Measurements from ENCODE around the gene NEK10.

NEK10 gene

GRCh38 chr3:27349832-27350231, 19.4 kb downstream of the NEK10 start:
- TF ChIP-seq CTCF (conservative IDR thresholded peaks at IDR 0.05; ENCODE audit: low read length): no peak
- no peak overlapping the region for H3K4me3 ChIP-seq (ENCODE audit: low read length)
- no peak for DNase-seq (ENCODE audit: low read depth)

GRCh38 chr3:27345959-27346865, 23.0 kb downstream of the NEK10 start:
- TF ChIP-seq CTCF (conservative IDR thresholded peaks at IDR 0.05; ENCODE audit: low read length): no peak
- DNase-seq (ENCODE audit: low read depth): no peak
- no peak overlapping the region for H3K4me3 ChIP-seq (ENCODE audit: low read length)

GRCh38 chr3:27345493-27345892, 23.7 kb downstream of the NEK10 start:
- no peak overlapping the region for H3K4me3 ChIP-seq (ENCODE audit: low read length)
- DNase-seq (ENCODE audit: low read depth): no peak
- TF ChIP-seq CTCF (conservative IDR thresholded peaks at IDR 0.05; ENCODE audit: low read length): no peak

- no peak for TF ChIP-seq CTCF (conservative IDR thresholded peaks at IDR 0.05; ENCODE audit: low read length)
- H3K4me3 ChIP-seq (ENCODE audit: low read length): no peak overlapping the region
- DNase-seq (ENCODE audit: low read depth): no peak
Observed at GRCh38 chr3:27345045-27345444, 24.1 kb downstream of the NEK10 start.

GRCh38 chr3:27344192-27344591, 25.0 kb downstream of the NEK10 start:
- DNase-seq (ENCODE audit: low read depth): no peak

GRCh38 chr3:27342267-27342666, 26.9 kb downstream of the NEK10 start:
- no peak for TF ChIP-seq CTCF (conservative IDR thresholded peaks at IDR 0.05; ENCODE audit: low read length)
- DNase-seq (ENCODE audit: low read depth): no peak
- no peak overlapping the region for H3K4me3 ChIP-seq (ENCODE audit: low read length)

More at GRCh38 chr3:27344192-27344591, 25.0 kb downstream of the NEK10 start:
- no peak overlapping the region for H3K4me3 ChIP-seq (ENCODE audit: low read length)
- TF ChIP-seq CTCF (conservative IDR thresholded peaks at IDR 0.05; ENCODE audit: low read length): no peak

GRCh38 chr3:27340534-27340933, 28.6 kb downstream of the NEK10 start:
- TF ChIP-seq CTCF (conservative IDR thresholded peaks at IDR 0.05; ENCODE audit: low read length): no peak
- no peak for DNase-seq (ENCODE audit: low read depth)
- H3K4me3 ChIP-seq (ENCODE audit: low read length): no peak overlapping the region
